Testis (tissue), 2 donors: ENCODE results near the gene FOCAD.

Source experiments
- CTCF ChIP-seq, 3 experiments: fragments of 450-650 bp in 2 of 3; fragments of 200-600 bp in 1 of 3; sonication (generic) in 1 of 3; IDR thresholded peaks; one replicate each; pipeline ENCODE4 v1.5.1; 2016 to 2019; ENCODE audit warnings: antibody characterized with exemption in 3 of 3, mild to moderate bottlenecking in 2 of 3, moderate library complexity in 1 of 3
- POLR2A ChIP-seq: fragments of 450-650 bp; IDR thresholded peaks from one replicate; pipeline ENCODE4 v1.6.1; 2017; ENCODE audit warnings: antibody characterized with exemption, mild to moderate bottlenecking, moderate library complexity

- TF ChIP-seq CTCF (IDR thresholded peaks at IDR 0.05) (no peak), POLR2A (no peak)
Measured at GRCh38 chr9:21043841-21044240, 359.8 kb downstream of the FOCAD start.
